ENCODE measurements around the gene PPM1E. TPM values are rescaled to one million over a fixed set of nuclear protein-coding genes. Genes with fewer than 3 reads are reported as not detected.
"Not testable (repeated sequence)": the region's sequence is repeated elsewhere in the genome, so short reads cannot be mapped to it uniquely, and the experiment has no call there.

Gene PPM1E
- total and polyA plus RNA-seq, 5 donors, result 0.78 to 2.6 (median 2.2) TPM

DNA sequence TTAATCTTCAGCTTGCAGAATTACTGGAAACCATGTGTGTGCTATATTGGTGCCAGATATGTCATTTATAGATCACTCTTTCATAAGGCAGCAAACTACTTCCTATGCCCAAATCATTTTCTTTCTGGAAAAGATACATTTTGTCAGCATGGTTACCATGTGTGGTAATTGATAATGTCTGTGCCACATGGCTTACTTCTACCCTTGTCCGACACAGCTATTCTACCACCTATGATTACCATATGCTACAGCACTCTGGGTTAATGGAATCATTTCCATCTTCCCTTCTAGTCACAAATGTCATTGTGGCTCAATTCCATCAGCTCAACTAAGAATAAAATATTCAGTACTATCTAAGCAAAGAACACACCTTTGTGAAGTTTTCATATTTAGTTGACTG is 8.0 kb upstream of the PPM1E start:
- Histone ChIP-seq H3K4me3 (ENCODE audit: low read length) (no peak overlapping the region), H3K27me3 (ENCODE audit: control insufficient read depth, insufficient read depth) (no peaks in the 10 kb centered on the region), H3K4me1 (ENCODE audit: control insufficient read depth, insufficient read depth, low read length) (no peaks in the 10 kb centered on the region), H3K9me3 (ENCODE audit: control insufficient read depth, low read length) (no peaks in the 10 kb centered on the region), H3K27ac (ENCODE audit: low read length) (no peak overlapping the region)
- DNase-seq (no peak), ATAC-seq (no peak)
- WGBS, result 94% methylated on average over 1 of the region's 1 CpG
- intact Hi-C loops (cut with DNase I), result loop anchor here in 1 of 4 donors (10.0 kb wide), 1 partner anchor 217 kb away; no protein-coding TSS in a partner anchor

DNA sequence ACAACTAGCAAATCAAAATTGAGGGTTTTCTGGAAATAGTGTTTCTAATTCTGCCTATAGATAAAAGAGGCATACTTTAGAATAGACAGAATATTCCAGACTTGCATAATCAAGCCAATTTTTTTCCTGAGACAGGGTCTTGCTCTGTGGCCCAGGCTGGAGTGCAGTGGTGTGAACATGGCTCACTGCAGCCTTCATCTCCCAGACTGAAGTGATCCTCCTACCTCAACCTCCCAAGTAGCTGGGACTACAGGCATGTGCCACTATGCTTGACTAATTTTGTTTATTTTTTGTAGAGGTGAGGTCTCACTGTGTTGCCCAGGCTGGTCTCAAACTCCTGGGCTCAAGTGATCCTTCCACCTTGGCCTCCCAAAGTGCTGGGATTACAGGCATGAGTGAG is 6.0 kb upstream of the PPM1E start:
- not testable (repeated sequence) for ATAC-seq; H3K9me3 ChIP-seq (ENCODE audit: control insufficient read depth, low read length); DNase-seq; H3K4me3 ChIP-seq (ENCODE audit: low read length); H3K27ac ChIP-seq (ENCODE audit: low read length); H3K27me3 ChIP-seq (ENCODE audit: control insufficient read depth, insufficient read depth); H3K4me1 ChIP-seq (ENCODE audit: control insufficient read depth, insufficient read depth, low read length)
- intact Hi-C loops (cut with DNase I), result loop anchor here in 1 of 4 donors (10.0 kb wide), 1 partner anchor 215 kb away; no protein-coding TSS in a partner anchor

DNA sequence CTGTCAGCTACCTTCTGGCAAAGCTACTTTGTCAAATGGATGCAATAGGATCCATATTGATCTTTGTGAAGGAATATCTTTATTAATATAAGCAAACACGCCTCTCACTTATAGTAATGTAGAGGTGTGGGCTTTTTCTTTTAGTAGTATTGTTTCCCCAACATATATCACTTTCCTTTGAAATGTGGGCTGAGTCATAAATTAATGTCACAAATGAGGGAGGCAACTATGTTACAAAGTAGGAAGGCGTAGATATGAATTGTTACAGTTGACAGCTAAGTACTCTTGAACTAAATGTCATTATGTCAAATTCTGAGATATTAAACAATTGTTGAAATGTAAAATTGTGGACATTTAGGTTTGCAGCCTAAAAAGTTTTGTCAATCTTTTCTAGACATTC is 2.6 kb upstream of the PPM1E start:
- DNase-seq (no peak), ATAC-seq (no peak)
- 61% methylated on average over 2 of the region's 2 CpGs for WGBS
- H3K27ac ChIP-seq (ENCODE audit: low read length), result no peak overlapping the region
- no peaks in the 10 kb centered on the region for H3K27me3 ChIP-seq (ENCODE audit: control insufficient read depth, insufficient read depth)
- H3K4me3 ChIP-seq (ENCODE audit: low read length), result no peak overlapping the region
- no peaks in the 10 kb centered on the region for H3K4me1 ChIP-seq (ENCODE audit: control insufficient read depth, insufficient read depth, low read length)
- no peaks in the 10 kb centered on the region for H3K9me3 ChIP-seq (ENCODE audit: control insufficient read depth, low read length)
- intact Hi-C loops (cut with DNase I), result no loop called here

DNA sequence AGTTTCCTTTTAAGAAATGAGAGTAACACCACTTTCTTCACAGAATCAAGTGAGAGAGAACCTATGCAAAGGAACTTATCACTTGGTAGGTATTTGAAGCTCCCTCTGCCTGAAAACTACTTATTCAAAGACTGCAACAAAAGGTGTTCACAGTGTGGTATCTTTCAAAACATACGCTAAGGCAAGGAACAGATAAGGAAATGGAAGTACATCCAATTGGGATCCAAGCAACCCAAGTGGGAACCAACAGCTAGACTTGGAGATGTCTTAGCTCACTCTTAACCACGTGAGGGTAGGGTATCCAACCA is 431 bp upstream of the PPM1E start:
- WGBS, result 17% methylated on average over 2 of the region's 2 CpGs
- peak overlapping the region; percentile 66 for H3K4me3 ChIP-seq (ENCODE audit: low read length)
- intact Hi-C loops (cut with DNase I), result no loop called here
- ATAC-seq (no peak), DNase-seq (no peak)
- no peak overlapping the region for H3K27ac ChIP-seq (ENCODE audit: low read length)
- no peaks in the 10 kb centered on the region for H3K9me3 ChIP-seq (ENCODE audit: control insufficient read depth, low read length)
- H3K4me1 ChIP-seq (ENCODE audit: control insufficient read depth, insufficient read depth, low read length), result no peaks in the 10 kb centered on the region
- H3K27me3 ChIP-seq (ENCODE audit: control insufficient read depth, insufficient read depth), result no peaks in the 10 kb centered on the region

- Histone ChIP-seq H3K4me1 (ENCODE audit: control insufficient read depth, insufficient read depth, low read length) (no peaks in the 10 kb centered on the region), H3K4me3 (ENCODE audit: low read length) (peak overlapping the region; percentile 66), H3K27ac (ENCODE audit: low read length) (no peak overlapping the region), H3K9me3 (ENCODE audit: control insufficient read depth, low read length) (no peaks in the 10 kb centered on the region), H3K27me3 (ENCODE audit: control insufficient read depth, insufficient read depth) (no peaks in the 10 kb centered on the region)
- ATAC-seq (peak; percentile 44 to 65), DNase-seq (no peak)
- WGBS, result 1% methylated on average over 71 of the region's 72 CpGs
- intact Hi-C loops (cut with DNase I), result no loop called here
These were observed 850 bp downstream of the PPM1E start for GRCh38 chr17:58756246-58757161.

DNA sequence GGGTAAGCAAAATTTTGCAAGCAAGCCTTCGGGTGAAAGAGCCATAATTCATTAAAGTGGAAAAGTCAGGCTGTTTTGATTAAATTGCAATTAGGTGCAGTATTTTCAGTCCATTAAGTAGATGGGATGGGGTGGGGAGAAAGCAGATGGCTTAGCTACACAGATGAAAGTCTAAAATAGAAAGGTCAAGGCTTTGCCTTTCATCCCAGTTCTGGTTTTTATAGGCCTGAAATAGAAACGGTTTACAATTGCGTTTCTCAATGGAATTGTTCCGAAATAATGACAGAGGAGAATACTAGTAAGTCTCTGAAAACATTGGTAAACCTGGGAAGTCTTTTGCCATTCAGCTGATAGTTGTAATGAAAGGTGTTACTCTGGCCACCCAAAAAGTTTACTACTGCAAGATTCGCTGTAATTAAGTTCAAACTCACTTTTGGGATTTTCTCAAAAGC is 1.5 kb downstream of the PPM1E start:
- intact Hi-C loops (cut with DNase I), result no loop called here
- Histone ChIP-seq H3K27me3 (ENCODE audit: control insufficient read depth, insufficient read depth) (no peaks in the 10 kb centered on the region), H3K27ac (ENCODE audit: low read length) (no peak overlapping the region), H3K4me3 (ENCODE audit: low read length) (peak overlapping the region; percentile 66), H3K9me3 (ENCODE audit: control insufficient read depth, low read length) (no peaks in the 10 kb centered on the region), H3K4me1 (ENCODE audit: control insufficient read depth, insufficient read depth, low read length) (no peaks in the 10 kb centered on the region)
- WGBS, result 53% methylated on average over 5 of the region's 5 CpGs
- no peak for ATAC-seq
- no peak for DNase-seq

- H3K27me3 ChIP-seq (ENCODE audit: control insufficient read depth, insufficient read depth), result no peaks in the 10 kb centered on the region
- 90% methylated on average over 8 of the region's 8 CpGs for WGBS
- no peak for ATAC-seq
These were observed 3.2 kb downstream of the PPM1E start for GRCh38 chr17:58758890-58759289.

DNA sequence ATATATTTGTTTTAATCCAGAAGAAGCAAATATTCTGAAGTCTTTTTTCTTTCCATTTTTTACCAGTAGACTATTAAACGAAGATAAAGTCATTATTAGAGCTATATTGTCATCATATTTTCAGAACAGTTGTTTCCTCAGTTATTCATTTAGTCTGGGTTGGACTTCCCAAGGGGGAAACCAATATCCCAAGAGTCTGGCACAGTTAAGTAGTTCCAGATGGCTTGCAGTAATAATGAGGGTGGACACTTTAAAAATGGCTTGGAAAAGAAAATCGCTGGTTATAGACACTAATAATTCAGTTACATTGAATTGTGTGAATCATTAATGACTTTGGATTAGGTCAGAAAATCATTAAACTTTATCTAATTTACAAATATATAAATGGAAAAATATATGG is 3.9 kb downstream of the PPM1E start:
- H3K27ac ChIP-seq (ENCODE audit: low read length), result no peak overlapping the region

More at GRCh38 chr17:58758890-58759289, 3.2 kb downstream of the PPM1E start:
- no peak overlapping the region for H3K4me3 ChIP-seq (ENCODE audit: low read length)
- H3K4me1 ChIP-seq (ENCODE audit: control insufficient read depth, insufficient read depth, low read length), result no peaks in the 10 kb centered on the region
- H3K27ac ChIP-seq (ENCODE audit: low read length), result no peak overlapping the region
- intact Hi-C loops (cut with DNase I), result no loop called here
- no peaks in the 10 kb centered on the region for H3K9me3 ChIP-seq (ENCODE audit: control insufficient read depth, low read length)
- no peak for DNase-seq

GRCh38 chr17:58760248-58760647 is 4.6 kb downstream of the PPM1E start:
- 79% methylated on average over 2 of the region's 2 CpGs for WGBS

More for the DNA sequence above, 3.9 kb downstream of the PPM1E start:
- H3K4me1 ChIP-seq (ENCODE audit: control insufficient read depth, insufficient read depth, low read length), result no peaks in the 10 kb centered on the region
- intact Hi-C loops (cut with DNase I), result no loop called here
- ATAC-seq (no peak), DNase-seq (no peak)
- no peak overlapping the region for H3K4me3 ChIP-seq (ENCODE audit: low read length)
- no peaks in the 10 kb centered on the region for H3K27me3 ChIP-seq (ENCODE audit: control insufficient read depth, insufficient read depth)
- no peaks in the 10 kb centered on the region for H3K9me3 ChIP-seq (ENCODE audit: control insufficient read depth, low read length)
- WGBS, result 82% methylated on average over 2 of the region's 2 CpGs

DNA sequence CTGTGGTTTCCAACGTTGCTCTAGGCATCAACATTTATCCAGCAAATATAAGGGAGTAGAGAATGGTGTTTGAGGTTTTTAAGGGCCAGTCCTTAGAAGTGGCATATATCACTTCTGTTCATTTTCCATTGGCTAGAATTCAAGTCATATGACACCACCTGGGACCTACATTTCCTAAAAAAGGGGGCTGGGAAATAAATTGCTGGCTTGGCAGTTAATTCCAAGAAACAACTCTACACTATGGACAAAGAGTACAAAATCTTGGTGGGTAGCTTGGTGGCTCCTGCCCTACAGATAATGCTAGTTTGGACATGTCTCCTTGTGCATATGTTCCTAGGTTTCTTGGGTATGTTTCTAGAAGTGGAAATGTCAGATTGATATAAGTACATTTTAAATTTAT is 7.6 kb downstream of the PPM1E start:
- ATAC-seq (no peak), DNase-seq (no peak)
- Histone ChIP-seq H3K27ac (ENCODE audit: low read length) (no peak overlapping the region), H3K27me3 (ENCODE audit: control insufficient read depth, insufficient read depth) (no peaks in the 10 kb centered on the region), H3K4me1 (ENCODE audit: control insufficient read depth, insufficient read depth, low read length) (no peaks in the 10 kb centered on the region), H3K9me3 (ENCODE audit: control insufficient read depth, low read length) (no peaks in the 10 kb centered on the region), H3K4me3 (ENCODE audit: low read length) (no peak overlapping the region)
- intact Hi-C loops (cut with DNase I), result no loop called here
- 52% methylated on average over 1 of the region's 1 CpG for WGBS

More at GRCh38 chr17:58760248-58760647, 4.6 kb downstream of the PPM1E start:
- no peaks in the 10 kb centered on the region for H3K27me3 ChIP-seq (ENCODE audit: control insufficient read depth, insufficient read depth)
- no peak overlapping the region for H3K27ac ChIP-seq (ENCODE audit: low read length)
- H3K4me1 ChIP-seq (ENCODE audit: control insufficient read depth, insufficient read depth, low read length), result no peaks in the 10 kb centered on the region
- no peak for ATAC-seq
- intact Hi-C loops (cut with DNase I), result no loop called here
- no peak overlapping the region for H3K4me3 ChIP-seq (ENCODE audit: low read length)
- no peak for DNase-seq
- H3K9me3 ChIP-seq (ENCODE audit: control insufficient read depth, low read length), result no peaks in the 10 kb centered on the region

DNA sequence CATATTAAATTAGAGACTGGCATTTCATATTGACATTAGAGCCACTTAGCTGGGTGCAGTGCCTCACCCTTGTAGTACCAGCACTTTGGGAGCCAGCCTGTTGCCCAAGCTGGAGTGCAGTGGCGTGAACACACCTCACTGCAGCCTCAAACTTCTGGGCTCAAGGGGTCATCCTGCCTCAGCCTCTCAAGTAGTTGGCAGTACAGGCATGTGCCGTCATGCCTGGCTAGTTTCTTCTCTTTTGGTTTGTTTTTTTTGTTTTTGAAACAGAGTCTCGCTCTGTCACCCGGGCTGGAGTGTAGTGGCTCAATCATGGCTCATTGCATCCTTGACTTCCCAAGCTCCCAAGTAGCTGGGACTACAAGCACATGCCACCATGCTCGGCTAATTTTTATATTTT is 8.7 kb downstream of the PPM1E start:
- H3K4me1 ChIP-seq (ENCODE audit: control insufficient read depth, insufficient read depth, low read length), result no peaks in the 10 kb centered on the region
- ATAC-seq, result no peak
- 77% methylated on average over 5 of the region's 5 CpGs for WGBS
- no peak overlapping the region for H3K27ac ChIP-seq (ENCODE audit: low read length)
- DNase-seq, result no peak
- intact Hi-C loops (cut with DNase I), result no loop called here
- no peak overlapping the region for H3K4me3 ChIP-seq (ENCODE audit: low read length)
- no peaks in the 10 kb centered on the region for H3K9me3 ChIP-seq (ENCODE audit: control insufficient read depth, low read length)
- no peaks in the 10 kb centered on the region for H3K27me3 ChIP-seq (ENCODE audit: control insufficient read depth, insufficient read depth)

Data from right cardiac atrium (tissue), 5 donors.